Activated CD8-positive, alpha-beta memory T cell treated with anti-CD3 and anti-CD28 coated beads for 24 hours (primary cell): ENCODE measurements around the gene ASB6.

Source experiments
- DNase-seq: peaks from one replicate; pipeline ENCODE4 v3.0.0-alpha.2; 2020

Gene ASB6

DNA sequence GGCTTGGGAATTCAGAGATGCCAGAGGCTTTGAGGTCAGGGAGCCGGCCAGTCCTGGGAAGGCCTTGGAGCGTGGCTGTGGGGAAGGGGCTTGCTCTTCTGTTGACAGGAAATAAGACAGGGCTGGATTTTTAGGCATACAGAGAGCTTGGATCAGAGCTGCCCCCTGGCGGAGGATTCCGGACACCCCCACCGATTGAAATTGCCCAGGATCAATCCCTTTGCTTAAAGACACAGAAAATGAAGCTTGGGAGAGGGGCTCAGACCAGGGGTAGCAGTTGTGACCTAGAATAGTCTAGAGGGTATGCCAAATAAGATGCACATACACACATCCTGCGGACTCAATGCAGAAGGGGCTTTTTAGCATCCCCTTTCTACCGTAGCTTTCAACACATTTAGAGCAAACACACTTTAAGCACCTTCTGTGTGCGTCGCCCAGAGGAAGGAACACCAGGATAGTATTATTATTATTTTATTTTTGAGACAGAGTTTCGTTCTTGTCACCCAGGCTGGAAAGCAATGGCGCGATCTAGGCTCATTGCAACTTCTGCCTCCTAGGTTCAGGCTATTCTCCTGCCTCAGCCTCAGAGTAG, 17.7 kb downstream of the ASB6 start:
- DNase-seq, result peak; percentile 91

DNA sequence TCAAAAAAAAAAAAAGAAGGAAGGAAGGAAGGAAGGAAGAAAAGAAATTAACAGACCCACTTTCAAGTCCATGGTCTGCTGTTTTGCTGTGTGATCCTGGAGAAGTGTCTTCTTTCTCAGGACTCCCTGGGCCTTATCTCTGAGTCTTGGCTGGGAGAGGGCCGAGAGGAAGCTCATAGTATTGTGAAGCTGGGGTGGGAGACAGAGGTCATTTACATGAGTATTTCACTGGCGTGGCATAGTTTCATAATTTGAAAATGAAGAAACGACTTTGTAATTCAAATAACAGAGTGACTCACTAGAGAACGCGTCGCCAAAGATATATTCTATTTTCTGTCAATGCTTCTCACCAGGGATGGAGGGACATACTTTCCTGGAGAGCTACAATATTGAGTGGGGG, 18.6 kb downstream of the ASB6 start:
- DNase-seq, result no peak

GRCh38 chr9:129620669-129621295, 21.2 kb downstream of the ASB6 start, which contains the start of gene C9orf50:
Gene C9orf50 (minus strand): TSS chr9:129621101. CDS start chr9:129620574, 527 bp downstream.
- DNase-seq, result no peak

GRCh38 chr9:129619787-129620668, 21.9 kb downstream of the ASB6 start:
- DNase-seq, result no peak

- DNase-seq, result no peak
Observed at GRCh38 chr9:129617167-129617566, 24.8 kb downstream of the ASB6 start.

GRCh38 chr9:129615407-129616285, 26.3 kb downstream of the ASB6 start:
- DNase-seq, result no peak

DNA sequence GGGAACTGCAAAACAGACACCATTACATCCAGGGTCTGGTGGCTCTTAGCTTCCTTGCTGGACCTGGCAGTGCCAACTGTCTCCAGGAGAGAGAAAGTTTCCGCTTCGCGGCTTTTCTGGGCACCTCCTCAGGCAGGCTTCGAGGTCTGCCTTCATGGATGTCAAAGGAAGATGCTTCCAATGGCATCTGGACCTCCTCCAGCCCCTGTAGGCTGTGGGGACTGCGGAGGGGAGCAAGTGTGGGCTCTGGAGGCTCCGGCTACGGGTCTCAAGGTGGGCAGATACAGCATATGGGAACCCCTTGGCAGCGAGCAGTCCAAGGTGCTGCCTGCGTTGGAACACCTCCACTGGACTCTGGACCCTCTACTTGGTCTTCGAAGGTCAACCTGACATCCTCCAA, 27.0 kb downstream of the ASB6 start:
- no peak for DNase-seq

DNA sequence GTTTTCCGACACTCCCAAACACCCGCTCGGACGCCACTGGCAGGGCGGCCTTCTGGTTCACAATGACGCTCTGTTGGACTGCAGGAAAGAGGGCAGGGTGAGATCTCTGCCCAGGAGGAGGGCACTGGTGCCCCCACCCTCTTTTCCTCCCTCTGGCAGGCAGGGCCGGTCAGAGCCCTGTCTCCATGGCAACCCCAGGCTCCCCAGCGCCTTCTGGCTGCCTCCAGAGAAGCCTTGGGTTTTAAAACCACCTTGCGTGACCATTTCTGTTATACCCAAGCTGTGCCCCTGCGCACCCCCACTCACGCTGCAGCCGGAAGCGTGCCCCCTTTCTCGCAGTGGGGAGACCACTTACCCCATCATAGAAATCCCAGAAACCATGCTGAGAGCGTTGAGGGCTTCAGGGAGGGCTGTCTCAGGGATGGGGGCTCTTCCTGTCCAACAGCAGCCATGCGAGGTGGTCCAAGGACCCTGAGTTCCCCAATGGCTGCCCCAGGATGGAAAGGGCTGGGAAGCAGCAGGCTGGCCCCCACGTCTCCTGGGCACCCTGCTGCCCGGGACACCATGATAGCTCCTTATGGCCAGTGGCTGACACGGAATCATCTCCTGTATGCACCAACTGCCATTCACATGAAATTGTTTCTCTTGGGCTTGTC, 28.3 kb downstream of the ASB6 start:
- DNase-seq, result no peak

- no peak for DNase-seq
Observed at GRCh38 chr9:129612815-129613519, 29.0 kb downstream of the ASB6 start.

- DNase-seq, result no peak
Observed at GRCh38 chr9:129612123-129612522, 29.8 kb downstream of the ASB6 start.

DNA sequence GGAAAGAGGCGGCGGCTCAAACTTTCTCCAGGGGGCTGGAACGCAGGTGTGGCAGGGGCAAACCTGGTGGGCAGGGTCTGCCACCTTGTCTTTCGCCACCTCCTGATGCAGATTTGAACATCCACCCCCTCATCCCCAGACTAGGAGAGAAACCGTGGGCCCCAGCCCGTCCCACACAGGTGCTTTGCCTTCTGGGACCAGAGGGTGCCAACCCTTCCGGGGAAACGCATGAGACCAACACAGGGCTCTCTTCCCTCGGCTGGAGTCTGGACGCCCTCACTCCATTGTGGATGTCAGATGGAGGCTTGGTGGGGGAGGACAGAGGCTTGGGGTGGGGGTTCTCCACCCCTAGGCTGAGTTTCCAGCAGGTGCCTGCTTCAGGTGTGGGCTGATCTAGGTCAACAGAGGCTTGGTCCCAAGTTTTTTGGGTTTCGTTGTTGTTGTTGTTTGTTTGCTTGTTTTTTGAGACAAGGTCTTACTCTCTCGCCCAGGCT, 30.6 kb downstream of the ASB6 start:
- no peak for DNase-seq

DNA sequence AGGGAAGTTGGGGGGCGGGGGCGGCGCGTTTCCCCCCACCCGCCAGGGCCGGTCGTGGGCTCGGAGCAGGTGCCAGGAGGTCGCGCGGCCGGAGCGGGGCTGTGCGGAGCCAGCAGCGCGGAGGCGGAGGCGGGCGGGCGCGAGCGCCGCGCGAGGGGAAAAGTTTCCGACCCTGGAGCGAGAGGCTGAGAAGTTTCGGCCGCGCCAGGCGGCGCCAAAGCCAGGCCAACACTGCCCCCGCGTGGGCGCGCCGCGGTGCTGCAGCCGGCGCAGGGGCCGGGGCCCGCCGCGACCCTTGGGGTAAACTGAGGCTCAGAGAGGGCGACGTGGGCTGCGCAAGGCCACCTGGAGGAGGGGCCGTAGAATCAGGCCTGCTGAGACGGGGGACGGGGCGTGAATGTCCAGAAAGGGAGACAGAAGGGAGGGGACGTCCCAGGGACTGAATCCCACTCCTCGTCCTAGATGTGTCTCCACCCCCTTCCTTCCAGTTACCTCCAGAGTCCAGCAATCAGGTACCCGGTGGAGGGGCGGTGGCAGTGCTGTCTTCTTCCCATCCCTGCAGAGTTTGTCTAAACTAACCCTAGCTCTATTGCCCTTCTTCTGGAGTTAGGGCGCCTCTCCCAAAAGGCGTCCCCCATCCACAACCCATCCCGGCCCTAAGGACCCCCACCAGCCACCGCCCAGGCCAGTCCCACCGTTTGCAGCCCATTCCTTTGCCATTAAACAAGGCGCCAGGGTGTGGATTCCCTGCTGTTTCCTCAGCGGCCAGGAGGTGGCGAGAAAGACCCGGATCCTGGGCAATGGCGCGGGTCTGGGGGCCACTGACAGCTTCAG, 31.3 kb downstream of the ASB6 start:
- DNase-seq, result peak; percentile 89

- no peak for DNase-seq
Observed at GRCh38 chr9:129610213-129610472, 31.8 kb downstream of the ASB6 start.

- DNase-seq, result peak; percentile 82
Observed at GRCh38 chr9:129609486-129610212, 32.3 kb downstream of the ASB6 start.

- no peak for DNase-seq
Observed at GRCh38 chr9:129608561-129609481, 33.1 kb downstream of the ASB6 start.

DNA sequence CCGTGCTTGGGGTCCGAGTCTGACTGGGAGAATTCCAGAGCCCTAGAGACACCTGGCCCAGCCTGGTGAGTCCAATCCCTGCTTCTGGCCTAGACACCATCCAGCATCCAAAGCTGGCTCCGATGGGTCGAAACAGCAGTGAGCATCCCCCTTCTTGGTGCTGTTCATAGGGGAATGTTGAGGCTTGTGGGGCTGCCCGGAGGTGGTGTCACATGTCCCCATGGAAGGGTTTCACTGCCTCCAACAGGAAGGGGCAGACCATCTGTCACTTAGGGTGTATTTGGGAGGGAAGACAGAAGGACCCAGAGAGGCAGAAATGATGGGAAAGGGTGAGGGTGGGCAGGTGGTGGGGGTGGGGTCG, 34.9 kb downstream of the ASB6 start:
- no peak for DNase-seq

DNA sequence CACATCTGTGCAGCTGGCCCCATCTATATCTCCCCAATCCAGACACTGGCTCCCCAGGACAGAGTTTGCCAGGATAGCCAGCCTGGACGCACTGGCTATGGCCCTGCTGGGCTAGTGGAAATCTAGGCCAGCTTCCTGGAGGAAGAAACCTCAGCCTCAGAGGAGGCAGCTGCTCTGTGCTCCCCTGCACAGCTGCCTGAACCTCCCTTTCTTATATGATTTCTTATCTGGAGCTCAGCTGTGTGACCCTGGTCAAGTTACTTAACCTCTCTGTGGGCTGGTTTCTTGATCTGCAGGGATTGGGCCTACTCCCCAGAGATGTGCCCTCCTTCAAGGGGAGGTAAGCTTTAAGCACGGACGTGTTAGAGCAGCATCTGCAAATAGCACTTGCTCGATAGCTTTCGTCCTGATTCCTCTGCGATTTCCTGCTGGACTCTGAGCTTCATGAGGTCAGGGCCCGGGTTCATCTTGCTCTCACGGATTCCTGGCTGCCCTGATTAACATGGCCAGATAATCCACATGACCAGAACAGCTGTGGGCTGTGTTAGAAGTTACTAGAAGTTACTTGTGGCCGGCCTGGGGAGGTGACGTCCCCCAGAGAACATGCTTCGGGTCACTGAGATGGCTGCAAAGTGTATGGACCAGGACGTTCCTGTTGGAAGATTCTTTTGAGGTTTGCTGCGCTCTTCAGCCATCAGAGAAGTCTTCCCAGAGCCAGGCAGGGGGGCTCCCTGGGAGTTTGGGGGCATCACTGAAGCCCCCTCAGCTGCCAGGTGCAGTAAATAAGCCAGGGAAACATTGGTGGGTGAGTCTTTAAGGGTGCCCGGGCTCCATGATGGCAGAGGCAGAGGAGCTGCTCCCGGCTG, 35.6 kb downstream of the ASB6 start:
- DNase-seq, result no peak

GRCh38 chr9:129604766-129605163, 37.2 kb downstream of the ASB6 start:
- no peak for DNase-seq
